GM19372 (cell line): ENCODE measurements around the gene UTP25.

Source experiments
- ATAC-seq: cut with Tn5 transposase; IDR thresholded peaks from one replicate; pipeline ENCODE4 v1.9.1; 2021; ENCODE audit warnings: mild to moderate bottlenecking, low read depth, moderate library complexity; ENCODE audit not compliant: unreplicated experiment

The UTP25 gene

DNA sequence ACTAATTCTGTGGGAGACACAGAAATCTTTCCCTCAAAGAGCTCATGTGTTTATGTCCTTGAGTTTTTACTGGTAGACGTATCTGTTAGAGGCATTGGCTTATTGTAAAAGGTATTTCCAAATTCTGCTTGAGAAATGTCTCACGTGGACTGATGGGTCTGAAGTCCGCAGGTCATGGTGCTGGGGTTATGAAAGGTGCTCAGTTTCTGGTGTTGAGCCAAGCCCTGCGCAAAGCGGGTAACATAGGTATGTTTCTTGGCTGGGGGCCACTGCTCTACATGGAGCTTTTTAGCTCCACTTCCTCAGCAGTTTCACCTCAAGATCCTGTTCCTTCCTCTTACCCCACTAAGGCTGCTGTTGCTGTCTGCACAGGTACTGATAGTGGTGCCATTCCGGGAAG lies 10.8 kb downstream of the UTP25 start:
- ATAC-seq: no peak

DNA sequence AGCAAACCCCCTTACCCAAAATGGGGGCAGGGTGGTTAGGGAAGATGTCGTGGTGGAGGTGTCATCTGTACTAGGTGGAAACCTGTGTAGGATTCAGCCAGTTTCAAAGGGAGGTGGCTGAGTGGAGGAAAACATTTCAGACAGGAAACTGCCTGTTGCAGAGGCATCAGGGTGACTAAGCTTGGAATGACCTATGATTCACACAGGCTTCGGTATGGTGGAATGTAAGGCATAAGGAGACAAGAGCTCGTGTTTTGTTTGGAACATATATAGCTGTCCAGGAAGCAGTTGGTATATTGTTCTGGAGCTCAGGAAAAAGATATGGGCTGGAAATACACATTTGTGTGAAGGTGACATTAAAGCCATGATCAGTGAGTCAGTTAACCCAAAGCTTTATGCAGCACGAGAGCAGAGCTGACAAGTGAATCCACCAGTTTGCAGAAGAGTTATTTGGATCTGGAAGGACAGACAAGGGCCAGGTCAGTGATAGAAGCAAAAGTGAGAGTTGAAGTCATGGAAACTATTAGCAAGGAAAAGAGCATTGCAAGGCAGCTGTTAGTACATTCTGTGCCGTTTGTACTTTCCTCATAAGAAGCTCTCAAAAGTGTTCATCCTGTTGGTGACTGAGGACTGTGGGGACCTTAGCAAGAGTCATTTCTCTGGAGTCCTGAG lies 12.2 kb downstream of the UTP25 start:
- no peak for ATAC-seq

DNA sequence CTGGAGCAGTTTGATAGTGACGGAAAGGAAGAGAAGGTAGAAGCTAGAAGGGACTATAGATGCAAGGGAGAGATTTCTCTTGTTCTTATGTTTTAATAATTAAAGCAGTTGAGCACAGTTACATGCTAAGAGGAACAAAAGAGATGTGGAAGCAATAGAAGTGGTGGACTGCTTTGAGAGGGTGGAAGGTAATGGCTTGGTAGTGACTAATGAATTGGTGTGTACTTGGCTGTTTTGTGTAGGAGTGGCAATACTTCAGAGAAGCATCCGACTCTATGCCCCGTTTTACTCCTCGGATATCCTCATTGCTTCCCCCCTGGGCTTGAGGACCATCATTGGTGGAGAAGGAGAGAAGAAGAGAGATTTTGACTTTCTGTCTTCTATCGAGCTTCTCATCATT lies 12.8 kb downstream of the UTP25 start:
- ATAC-seq: no peak

DNA sequence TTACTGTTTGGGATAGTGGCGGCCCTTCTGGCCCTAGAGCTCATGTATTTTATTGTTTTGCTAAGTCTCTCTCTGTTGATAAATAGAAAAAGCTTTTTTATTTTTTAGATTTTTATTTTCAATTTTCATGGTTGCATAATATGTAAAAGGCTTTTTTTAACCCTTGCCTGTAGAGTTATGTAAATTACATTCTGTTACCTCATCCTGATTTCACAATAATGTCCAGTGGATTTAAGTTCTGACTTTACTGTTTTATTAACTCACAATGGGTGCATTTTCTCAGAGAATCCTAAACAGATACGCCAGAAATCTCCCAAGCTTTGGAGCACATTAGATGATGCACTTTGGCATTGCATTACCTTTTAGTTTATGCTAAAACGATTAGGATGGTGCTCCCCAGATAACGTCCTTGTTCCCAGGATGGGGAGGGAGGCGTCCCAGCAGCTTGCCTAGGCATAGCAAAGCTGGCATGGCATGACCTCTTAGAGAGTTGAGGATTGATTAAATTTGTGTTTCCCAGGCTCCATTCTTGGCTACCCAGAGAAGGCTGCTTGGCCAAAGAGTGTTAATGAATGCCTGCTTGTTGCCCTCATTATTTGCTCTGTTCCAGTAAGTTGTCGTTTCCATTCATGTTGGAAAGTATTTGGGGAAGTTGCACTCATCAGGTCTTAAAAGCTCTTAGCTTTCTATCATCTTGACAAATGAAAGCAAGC lies 17.1 kb downstream of the UTP25 start:
- no peak for ATAC-seq

DNA sequence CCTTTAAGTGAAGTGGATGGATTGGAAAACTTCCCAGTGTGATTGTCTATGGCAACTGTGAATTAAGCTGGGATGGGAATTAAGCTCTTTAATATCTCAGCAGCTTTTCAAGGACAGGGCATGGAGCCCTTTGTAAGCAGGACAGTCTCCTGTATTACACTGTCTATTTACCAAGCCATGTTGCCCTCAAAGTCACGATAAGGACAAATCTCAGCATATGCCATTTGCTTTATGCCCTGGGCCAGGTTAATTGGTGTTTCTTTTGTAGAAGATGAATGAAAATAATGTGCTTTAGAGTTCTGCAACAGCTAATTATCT lies 17.6 kb downstream of the UTP25 start:
- ATAC-seq: no peak

DNA sequence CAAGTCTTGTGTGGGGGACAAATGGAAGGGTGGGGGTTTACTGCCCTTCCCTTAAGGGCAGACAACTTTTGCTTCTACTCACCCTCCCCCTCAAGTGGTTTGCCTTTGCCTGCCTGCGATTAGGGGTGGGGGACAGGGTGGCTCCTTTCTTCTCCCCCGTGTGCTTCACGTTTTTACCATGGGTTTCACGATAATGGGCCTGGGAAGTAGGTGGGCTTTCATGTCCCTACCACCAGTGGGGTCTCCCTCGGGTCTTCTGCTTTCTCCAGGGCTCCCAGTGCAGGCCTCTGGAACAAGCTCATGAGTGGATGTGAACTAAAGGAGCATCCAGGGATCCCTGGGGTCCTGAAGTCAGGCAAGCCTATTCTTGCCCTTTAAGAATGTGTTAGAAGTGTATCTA lies 21.6 kb downstream of the UTP25 start:
- no peak for ATAC-seq

DNA sequence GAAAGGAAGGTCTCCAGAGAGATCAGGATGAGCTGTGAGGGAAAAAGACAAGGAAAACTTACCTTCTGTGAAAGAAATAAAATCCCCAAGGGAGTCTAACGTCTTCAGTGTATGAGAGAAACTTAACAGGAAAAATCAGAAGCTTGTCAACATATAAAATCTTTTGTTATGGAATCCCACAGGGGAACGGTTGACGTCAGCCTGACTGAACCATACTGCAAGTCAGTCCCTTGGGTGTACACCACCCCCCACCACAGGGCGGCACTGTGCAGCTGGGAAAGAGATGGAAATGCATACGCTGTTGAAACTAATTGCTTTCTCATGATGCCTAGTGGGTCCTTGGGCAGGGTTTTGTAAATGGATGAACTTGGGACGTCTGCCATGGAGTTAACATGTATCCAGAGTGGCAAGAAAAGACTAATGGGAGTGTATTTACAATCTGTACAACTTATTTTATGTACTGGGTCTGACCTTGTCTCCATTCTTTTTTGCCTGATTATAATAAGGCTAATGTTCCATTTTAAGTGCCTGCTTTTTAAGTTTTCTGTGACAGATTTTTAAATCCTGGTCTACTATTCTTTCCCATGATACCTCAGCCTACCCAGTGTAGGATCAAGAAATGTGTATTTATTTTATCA lies 22.7 kb downstream of the UTP25 start:
- ATAC-seq: peak; percentile 57

DNA sequence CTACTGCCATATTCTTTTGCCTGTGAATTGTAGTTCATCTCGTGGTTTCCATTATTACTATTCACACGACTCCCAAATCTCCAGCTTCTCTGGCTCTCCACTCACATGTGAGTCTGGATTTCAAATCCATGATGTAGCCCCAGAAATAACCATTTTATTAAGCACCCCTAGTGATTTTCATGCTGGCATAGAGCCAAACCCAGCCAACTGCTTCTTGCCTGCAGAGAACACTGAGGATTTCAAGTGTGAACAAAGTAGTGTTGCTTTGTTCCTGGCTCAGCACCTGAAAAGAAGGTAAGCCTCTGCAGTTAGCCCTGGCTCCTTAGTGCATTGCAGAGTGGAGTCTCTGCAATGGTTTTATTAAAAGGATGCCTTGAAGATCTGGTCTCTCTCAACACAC lies 25.9 kb downstream of the UTP25 start:
- ATAC-seq: no peak

DNA sequence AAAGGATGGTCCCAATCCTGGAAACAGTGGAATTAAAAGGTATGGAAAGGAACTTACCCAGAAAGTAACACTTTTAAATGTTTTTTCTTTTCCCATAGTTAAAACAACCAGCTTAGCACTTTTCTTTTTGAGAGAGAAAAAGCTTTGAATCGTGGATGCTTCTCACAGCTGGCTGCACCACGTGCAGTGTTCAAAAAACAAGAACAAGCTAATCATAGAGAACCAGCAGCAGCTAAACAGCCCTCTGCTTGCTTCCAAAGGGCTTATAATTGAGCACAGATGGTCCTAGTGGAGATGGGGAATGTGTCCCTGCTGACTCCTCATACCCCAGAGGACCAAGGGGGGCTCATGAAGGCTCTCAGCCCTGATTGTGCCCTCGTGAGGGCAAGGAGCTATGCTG lies 26.4 kb downstream of the UTP25 start:
- ATAC-seq: no peak

DNA sequence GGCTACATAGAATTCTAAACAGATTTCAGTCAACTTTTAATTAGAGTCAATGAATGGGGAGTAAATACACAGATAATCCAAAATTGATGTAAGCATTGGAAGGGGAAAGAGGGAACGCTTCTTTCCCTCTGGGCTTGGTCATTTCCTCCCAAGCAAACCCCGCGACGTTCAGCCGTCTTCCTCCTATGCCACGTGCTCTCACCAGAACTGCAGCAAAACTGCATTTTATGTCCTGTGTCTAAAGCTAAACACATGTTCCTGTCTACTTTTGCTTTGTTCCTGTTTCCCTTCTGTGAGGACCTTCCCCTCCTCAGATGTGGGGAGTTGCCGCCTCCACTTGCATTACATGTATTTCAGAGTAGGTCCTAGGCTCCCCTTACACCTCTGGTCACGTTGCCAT lies 27.2 kb downstream of the UTP25 start:
- no peak for ATAC-seq

DNA sequence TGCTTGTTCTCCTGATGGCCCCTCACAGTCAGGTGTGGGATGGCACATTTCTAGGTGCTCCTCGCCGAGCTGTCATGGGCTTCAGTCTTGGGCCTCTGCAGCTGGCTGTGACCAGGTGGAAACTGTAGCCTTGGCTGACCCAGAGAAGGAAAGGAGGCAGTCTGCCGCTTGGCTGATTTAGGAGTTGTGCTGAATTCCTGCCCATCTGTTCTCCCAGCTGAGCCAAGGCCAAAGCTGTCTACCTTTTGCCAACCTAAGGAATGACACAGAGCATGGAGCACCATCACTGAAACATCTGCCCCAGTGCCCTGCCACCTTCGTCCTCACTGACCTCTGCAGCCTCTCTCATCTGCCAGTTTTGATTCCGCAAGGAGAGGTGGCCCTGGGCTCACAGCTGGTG lies 27.9 kb downstream of the UTP25 start:
- no peak for ATAC-seq

DNA sequence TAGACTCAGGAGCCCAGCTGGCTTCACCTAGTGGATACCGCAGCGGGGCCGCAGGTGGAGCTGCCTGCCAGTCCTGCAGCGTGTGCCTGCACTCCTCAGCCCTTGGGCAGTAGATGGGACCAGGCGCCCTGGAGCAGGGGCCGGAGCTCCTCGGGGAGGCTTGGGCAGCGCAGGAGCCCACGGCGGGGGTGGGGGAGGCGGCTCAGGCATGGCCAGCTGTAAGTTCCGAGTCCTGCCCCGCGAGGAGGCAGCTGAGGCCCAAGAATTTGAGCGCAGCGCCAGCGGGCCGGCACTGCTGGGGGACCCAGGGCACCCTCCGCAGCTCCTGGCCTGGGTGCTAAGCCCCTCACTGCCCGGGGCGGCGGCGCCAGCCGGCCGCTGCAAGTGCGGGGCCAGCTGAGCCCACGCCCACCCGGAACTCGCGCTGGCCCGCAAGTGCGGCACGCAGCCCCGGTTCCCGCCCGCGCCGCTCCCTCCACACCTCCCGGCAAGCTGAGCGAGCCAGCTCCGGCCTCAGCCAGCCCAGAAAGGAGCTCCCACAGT lies 30.9 kb downstream of the UTP25 start:
- ATAC-seq: no peak

DNA sequence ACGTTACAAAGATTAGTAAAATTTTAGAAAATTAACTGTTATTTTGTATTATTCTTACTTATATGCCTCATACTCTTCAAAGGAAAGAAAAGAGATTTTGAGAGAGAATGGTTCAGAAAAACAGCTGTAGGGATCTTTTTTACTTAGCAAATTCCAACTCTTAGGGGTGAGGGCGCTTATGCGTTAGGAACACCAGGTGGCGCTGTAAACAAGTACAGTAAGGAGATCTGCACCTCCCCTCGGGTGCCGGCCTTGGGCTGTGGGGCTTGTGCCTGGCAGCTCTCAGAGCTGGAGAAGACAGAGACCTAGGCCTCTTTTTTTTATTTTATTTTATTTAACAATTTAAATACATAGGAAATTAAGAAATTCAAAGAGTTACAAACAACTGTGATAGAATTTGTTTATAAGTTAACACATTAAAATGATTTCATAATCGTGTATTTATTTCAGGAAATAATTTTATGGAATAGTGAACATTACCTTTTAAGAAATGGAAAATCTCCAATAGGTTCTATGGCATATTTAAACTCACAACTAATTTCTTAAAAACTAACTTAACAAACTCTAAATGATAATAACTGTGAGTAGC lies 32.6 kb downstream of the UTP25 start:
- ATAC-seq: peak; percentile 99

DNA sequence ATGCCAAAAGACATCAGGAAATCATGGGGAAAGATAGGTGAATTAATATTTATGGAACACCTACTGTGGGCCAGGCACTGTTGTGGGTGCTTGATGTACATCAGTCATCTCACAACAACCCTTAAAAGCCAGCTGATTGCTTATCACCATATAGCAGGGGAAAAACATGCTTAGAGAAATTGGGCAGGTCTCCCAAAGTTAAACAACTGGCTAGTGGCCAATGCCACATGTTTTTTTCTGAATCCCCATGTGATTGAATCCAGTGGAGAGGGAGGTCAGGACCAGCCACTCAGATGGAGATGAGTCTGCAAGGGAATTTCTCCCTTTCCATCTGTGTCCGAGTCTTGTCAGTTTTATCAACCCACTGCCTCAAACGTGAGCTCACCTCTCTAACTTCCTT lies 33.5 kb downstream of the UTP25 start:
- ATAC-seq: no peak

DNA sequence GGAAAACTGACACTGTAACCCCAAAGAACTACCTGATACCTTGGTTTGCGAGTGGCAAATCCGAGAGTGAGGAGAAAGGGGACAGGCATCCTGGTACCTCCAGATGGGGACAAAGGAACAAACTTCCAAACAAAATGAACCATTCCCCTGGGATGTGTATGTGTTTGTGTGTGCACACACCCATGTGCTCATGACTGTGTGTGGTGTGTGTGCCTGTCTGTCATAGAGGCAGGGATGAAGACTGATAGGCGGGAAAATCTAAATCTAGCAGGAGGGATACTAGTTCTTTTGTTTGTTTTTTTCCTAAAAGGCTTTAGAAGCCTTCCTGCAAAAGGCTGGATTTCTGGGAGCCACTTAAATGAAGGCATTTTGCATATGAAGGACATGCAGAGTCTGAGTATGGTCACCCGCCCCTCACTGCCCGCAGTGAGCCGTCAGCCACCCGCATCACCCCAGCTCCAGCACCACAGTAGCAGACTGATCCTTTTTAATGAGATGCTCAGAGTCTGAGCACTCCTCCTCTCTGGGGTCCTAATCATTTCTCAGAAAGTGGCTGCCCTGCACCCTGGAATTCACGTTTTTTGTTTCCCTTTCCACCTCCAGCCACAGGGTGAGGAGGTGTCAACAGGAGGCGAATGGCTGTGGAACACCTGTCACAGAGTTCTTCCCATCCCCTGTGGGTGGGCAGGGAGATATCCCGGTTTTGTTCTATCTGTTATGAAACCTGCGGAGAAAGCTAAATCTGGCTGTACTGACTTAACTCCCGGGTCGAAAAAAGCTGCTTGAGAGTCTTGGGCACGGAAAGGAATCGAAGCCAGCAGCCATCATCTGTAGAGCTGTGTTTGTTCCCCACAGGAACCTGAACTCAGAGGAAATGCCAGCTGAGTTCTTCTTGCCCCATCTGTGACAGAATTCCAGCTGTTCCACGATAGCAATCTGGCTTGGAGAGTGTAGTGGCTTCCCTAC lies 34.9 kb downstream of the UTP25 start:
- ATAC-seq: no peak

DNA sequence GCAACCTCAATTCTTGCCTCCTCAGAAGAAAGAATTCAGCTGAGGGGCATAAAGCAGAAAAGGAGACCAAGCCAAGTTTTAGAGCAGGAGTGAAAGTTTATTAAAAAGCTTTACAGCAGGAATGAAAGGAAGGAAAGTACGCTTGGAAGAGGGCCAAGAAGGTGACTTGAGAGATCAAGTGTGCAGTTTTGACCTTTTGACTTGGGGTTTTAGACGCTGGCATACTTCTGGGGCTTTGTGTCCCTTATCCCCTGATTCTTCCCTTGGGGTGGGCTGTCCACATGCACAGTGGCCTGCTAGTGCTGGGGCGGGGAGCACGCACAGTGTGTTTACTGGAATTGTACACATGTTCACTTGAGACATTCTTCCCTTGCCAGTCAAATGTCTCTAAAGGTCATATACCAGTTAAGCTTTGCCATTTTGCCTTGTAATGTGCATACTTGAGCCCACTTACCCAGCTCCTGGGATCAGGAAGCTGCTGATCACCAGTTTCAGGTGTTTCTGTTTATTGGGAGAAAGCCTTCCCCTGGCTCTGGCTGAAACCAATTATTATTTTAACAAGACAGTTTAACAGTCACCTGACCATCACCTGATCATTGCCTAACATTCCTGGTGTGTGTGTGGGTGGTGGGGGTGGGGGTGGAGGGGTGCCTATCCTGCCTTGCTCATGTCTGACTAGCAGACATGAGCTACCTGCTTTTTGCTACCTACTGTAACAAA lies 36.2 kb downstream of the UTP25 start:
- no peak for ATAC-seq

DNA sequence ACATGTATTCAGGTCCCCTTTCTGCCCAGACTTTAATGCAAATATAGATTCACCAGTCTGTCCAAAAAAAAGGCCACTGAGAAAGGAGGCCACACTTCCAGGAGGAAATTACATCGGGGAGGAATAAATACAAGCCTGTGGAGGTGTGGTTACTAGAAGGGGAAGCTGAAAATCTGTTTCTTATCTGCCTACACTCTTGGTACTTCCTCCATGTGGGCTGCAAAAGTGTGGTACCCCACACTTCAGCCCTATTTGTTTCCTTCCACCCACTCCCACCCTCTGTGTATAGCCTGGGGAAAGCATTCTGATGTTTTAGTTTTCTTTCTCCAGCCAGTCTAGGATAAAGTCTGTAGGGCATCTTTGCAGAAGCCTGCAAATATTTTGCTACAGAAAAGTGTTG lies 38.4 kb downstream of the UTP25 start:
- no peak for ATAC-seq

DNA sequence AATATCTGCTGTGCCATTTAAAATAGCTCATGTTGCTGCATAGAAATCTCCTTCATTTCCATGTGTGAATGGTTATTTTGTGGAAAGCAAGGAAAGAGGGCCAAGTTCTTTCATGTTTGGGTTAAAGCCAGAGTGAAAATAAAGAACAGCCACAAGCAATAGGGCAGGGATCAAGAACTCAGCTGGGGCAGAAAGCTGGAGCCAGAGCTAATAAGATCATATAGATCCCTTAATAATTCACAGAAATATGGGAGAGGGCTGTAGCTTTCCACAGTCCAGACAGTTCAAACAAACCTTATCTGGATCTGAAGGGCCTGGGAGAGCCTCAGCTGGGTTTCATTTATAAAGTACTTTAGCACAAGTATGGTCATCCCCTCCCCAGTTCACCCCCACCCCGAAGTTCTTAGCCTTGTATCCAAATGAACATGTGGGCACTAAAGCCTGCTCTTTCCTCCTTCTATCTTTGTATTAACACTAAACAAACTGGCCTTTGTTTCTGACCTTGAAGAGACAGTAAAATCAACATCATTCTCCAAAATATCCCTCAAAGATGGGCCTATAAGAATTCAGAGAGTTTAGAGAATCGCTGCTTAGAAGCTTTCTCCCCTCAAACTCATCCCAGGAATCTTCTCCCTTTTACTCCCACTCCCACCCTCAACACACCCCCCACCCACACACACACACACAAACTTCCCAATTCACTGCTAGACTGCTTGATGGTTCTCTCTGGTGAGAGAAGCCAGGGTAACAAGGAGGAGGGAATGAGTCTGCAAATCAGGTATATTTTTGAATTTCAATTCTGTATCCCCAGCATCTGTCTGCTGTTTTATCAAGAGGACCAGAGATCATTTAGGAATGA lies 41.7 kb downstream of the UTP25 start:
- no peak for ATAC-seq
